ENCODE measurements around the gene STUB1. TPM values are rescaled to one million over a fixed set of nuclear protein-coding genes. Genes with fewer than 3 reads are reported as not detected.

STUB1 gene
- total and polyA plus RNA-seq, 10 of the 15 experiments (the other 5 are each of a cell fraction or from before 2014, with no cell fraction given): 4.2 to 136 (median 67.1) TPM

- Histone ChIP-seq H3K4me2 (ENCODE audit: control insufficient read depth, insufficient read depth) (peak overlapping the region; percentile 49; the same call in 1 of the 2 replicates), H3K27ac (ENCODE audit: control insufficient read depth, insufficient read depth) (peak overlapping the region; percentile 83; the same call in 1 of the 2 replicates), H4K20me1 (ENCODE audit: control insufficient read depth, insufficient read depth) (no peaks in the 10 kb centered on the region), H3K36me3 (ENCODE audit: control insufficient read depth in 2 of 2, insufficient read depth in 2 of 2, low read length in 1 of 2) (no peaks in the 10 kb centered on the region; a peak in 1 of 4 replicates), H2AFZ (ENCODE audit: control insufficient read depth, low read depth, low read length) (no peak overlapping the region), H3K4me1 (ENCODE audit: control insufficient read depth, insufficient read depth, low read length) (peaks cover 13% of the 10 kb centered on the region), H3K9ac (ENCODE audit: control insufficient read depth, insufficient read depth, low read length) (no peak overlapping the region), H3K9me3 (replicated peaks; ENCODE audit: control insufficient read depth, insufficient read depth, low read length) (no peaks in the 10 kb centered on the region), H3K4me3 (no peak overlapping the region), H3K79me2 (ENCODE audit: control insufficient read depth, insufficient read depth, low read length) (peaks cover 35% of the 10 kb centered on the region), H3K27me3 (replicated peaks in 1 of 2; ENCODE audit: control insufficient read depth in 2 of 2, insufficient read depth in 2 of 2, low read length in 1 of 2) (no peaks in the 10 kb centered on the region)
- RAD21 ChIA-PET (ENCODE audit: unreplicated experiment): no interaction called here
- CTCF ChIA-PET: no interaction called here
- FAIRE-seq (no peak), DNase-seq (ENCODE audit: low read depth, low spot score) (no peak), ATAC-seq (no peak)
- POLR2A ChIA-PET: interaction anchor here (0.7 kb wide), 1 partner anchor 719 kb away, joined by 4 read pairs; no protein-coding TSS in a partner anchor
- in situ Hi-C loops (cut with MboI): no loop called here
- TF ChIP-seq SMC3 (IDR thresholded peaks at IDR 0.05; ENCODE audit: borderline replicate concordance, low read length) (no peak), NFYA (IDR thresholded peaks at IDR 0.05; ENCODE audit: borderline replicate concordance, low read depth, low read length) (no peak), BRCA1 (IDR thresholded peaks at IDR 0.05; ENCODE audit: low read depth, low read length) (no peak), ASH2L (IDR thresholded peaks at IDR 0.05; ENCODE audit: borderline replicate concordance, low read depth) (no peak), RCOR1 (conservative IDR thresholded peaks at IDR 0.05; ENCODE audit: low read depth, low read length) (no peak), FOXK2 (IDR thresholded peaks at IDR 0.05) (no peak), KAT2A (conservative IDR thresholded peaks at IDR 0.05; ENCODE audit: control insufficient read depth, low read depth, low read length) (no peak), ZNF217 (IDR thresholded peaks at IDR 0.05) (no peak), MTA2 (IDR thresholded peaks at IDR 0.05; ENCODE audit: low read depth) (no peak)
- SMC1A ChIA-PET (ENCODE audit: uncharacterized antibody, unreplicated experiment): no interaction called here
- WGBS (ENCODE audit: insufficient coverage, insufficient replicate concordance, low lambda C conversion rate, missing lambda C conversion rate): 100% methylated on average over 4 of the region's 5 CpGs
- BruUV-seq (replicated peaks): no TSS peak
- intact Hi-C loops (cut with micrococcal nuclease; ENCODE audit: unreplicated experiment): no loop called here
Measured at GRCh38 chr16:640614-641013, 39.6 kb upstream of the STUB1 start.
